Left hindlimb (tissue), 1 donor: Measurements from ENCODE around the gene SPATA24.
"Not testable (repeated sequence)": the region's sequence is repeated elsewhere in the genome, so short reads cannot be mapped to it uniquely, and the experiment has no call there.

Experiments
- DNase-seq: peaks from one replicate; pipeline ENCODE4 v3.0.0-alpha.2; 2018

SPATA24 gene

DNA sequence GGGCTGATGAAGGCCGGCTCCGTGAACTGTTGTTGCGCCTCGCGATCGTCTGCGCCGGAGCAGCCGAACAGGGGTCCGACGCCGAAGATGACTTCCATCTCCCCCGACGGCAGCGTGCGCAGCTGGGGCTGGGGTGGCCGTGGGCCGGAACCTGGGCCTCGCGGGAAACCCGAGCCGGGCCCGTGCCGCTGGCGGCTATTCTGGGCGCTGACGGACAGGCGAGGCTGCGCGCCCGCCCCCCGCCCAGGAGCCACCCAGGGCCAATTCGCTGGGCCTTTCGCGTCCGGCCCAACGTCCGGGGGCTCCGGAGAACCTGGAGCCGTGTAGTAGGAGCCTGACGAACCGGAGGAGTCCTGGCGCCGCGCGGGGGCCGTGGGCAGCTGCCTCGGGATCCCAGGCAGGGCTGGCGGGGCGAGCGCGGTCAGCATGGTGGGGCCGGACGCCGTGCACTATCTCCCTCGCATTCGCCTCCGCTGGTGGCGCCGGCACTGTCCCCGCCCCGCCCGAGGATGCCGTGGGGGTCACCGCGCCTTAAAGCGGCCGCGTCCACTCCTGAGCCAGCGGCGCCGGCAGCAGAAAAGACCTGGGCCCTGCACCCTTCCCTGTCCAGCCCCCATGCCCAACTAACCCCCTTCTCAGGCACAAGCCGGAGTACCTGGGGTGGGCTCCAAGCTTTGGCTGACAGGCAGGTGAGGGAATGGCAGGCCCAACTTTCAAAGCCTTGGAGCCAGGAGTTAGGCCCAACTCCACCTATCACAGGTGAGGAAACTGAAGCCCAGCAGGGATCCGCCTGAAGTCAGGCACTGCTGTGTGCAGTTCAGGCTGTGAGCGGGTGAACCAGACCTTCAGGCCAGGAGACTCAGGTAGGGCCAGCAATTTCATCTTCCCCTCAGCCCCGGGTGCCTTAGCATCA, 9.0 kb downstream of the SPATA24 start, which contains the start of gene PROB1:
Gene PROB1, minus strand, starts transcription at position 451 of the 913 bp plus-strand sequence. Its CDS starts 23 bp downstream, at position 428.
- no peak for DNase-seq

DNA sequence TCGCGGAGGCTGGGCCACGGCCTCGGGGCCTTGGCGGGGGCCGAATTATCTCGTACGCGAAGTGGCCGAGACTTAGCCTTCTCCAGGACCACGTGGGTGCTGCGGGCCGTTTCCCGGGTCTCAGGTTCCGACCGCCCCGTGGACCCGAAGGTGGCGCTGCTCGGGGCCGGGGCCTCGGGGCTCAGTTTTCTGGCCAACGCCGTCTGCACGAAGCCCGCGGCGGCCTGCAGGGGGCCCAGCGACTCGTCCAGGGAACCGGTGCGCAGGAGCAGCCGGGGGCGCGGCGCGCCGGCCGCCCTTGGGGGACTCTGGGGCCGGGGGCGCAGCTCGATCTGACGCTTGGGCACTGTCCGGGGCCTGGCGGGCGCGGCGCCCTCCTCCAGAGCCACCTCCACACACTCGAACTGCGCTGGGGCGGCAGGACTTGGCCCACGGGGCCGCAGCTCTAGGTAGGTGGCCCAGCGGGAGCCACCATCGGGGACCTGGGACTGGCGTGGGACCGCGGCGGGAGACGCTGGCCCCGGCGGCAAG, 9.7 kb downstream of the SPATA24 start:
- no peak for DNase-seq

DNA sequence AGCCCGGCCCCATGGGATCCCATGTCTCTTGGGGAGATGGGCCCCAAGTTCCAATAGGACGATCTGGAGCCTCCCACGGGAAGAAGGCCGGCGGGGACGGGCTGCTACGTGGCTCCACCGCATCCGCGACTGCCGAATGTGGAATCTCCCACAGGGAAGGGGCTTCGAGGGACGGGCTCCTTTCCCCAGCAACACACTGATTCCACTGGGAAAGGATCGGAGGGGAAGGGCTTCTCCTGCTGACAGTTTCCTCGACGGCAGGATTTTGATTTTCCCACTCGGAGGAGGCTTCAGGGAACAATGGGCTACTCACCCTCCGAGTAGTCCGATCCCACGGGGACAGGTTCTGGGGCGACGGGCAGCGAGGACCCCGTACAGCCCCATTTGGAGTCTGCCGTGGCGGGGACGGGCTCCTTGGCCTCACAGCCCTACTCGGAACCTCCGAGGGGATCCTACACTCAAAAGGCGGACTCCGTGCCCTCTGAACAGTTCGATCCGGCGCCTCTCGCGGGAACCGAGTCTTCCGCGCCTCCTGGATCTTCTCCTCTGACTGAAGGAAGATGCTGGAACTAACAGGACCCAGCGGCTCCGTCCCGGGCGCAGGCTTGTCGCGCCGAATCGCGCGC, 10.3 kb downstream of the SPATA24 start:
- no peak for DNase-seq

DNA sequence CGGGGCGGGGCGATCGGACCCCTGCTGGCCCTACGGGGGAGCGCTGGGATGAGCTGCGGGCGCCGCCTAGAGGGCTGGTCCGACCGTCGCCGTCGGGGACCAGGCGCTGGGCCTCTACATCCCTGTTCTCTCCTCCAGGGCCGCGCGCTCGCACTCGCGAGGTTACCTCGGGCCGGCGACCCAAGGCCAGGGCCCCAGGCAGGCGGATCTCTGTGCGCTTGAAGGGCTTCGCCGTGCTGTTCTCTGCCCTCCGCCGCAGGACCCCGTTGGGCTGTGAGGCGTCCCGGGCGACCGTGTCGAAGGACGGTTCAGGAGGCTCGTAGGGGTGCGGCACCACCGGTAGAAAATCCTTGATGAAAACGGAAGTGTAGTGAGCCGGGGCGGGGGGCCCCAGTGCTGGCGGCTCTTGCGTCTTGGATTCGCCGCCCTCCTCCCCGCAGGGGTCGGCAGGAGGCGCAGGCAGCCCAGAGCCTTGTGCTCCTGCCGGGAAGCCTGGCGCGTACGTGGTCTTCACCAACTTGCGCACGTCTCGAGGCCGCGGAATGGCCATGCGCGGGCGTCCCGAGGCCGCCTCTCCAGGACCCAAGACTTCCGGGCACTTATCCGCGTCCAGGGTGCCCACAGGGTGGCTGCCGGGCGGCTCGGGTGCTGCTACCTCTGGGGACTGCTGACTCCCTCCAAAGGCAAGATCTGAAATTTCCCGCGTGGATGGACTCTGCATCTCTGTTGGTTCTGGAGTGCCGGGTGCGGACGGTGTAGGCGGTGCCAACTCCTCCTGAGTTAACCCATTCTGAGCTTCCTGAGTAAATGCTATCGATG, 11.0 kb downstream of the SPATA24 start:
- DNase-seq, result peak; percentile 73

DNA sequence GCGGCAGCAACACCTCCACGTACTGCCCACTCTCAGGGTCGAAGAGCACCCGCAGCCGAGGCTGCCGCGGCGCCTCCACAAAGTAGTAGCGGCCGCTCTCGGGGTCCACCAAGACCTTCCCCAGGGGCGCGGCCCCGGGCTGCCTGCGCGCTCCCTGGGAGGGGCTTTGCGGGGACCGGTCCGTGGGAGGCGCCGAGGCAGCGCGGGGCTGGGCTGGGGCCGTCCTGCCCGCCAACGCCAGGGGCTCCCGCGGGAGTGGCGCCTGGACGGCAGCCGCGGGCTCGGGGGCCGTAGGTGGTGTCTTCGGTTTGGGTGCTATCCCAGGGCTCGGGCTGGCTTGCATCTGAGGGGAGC, 11.6 kb downstream of the SPATA24 start:
- no peak for DNase-seq

DNA sequence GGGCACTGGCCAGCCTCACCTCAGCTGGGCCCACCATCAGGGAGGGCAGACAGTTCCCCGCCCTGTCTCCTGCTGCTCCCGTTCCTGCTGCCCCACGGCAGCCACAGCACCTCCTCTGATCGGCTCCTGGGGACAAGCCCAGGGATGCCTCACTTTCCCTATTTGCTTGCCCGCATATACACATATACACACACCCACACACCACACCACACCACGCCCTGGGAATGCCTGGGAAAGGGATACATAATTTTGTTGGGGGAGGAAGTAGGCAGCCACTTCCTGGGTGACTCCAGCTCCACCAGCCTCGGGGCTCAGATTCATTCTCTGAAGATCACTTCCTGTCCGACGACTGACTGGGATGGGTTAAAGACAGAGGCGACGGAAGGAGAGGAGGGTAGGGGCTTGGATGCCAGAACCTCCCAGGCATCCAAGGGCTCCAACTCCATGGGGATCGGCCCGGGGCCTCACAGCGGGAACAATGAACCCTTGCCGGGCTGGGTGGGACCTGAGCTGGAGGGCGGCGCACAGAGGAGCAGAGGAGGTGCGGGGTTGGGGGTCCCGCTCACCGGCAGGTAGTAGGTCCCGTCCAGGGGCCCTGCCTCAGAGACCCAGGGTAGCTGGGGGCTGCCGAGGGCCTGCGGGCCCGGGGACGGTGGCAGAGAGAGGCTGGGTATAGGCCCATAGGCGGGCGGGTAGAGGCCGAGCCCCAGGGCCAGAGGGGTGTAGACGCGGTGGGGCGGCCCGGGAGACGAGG, 12.1 kb downstream of the SPATA24 start:
- DNase-seq, result no peak

DNA sequence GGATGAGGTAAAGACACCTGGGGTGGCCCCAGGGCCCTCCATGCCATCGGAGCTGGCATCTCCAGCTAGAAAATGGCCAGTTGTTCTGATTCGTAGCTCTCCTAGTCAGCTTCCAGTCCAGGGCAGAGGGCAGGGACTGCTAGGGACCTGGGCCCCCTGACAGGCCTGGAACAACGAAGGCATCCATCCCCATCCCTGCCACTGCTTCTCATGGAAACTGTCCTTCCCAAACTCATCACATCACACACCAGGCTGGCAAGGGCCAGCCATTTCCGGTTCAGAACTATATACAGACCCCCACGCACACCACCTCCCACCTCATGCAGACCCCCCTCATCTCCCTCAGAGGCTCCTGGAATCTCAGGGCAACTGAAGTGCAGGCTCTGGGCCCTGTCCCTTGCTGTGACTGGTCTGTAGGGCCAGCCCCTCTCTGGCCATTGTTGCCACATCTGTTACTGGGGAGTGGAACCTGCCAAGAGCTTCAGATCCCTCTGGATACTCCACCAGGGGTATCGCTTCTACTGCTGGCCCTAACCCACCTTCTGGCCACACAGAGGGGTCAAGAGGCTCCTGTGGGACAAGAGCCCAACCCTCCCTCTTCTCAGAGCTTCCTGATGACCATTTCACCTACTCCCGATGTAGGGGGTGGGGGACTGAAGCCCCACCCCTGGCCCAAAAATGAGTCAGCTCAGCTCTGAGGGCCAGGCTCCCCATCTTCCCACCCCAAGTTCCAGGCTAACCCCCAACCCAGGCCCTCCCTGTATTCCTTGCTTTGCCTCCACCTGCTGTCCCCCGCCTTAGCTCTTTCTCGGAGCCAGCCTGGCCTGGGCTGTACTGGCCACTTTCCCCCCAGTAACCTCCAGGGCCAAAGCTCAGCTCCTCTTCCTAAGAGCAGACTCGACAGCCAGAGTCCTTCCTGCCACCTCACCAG, 13.0 kb downstream of the SPATA24 start:
- DNase-seq, result no peak

DNA sequence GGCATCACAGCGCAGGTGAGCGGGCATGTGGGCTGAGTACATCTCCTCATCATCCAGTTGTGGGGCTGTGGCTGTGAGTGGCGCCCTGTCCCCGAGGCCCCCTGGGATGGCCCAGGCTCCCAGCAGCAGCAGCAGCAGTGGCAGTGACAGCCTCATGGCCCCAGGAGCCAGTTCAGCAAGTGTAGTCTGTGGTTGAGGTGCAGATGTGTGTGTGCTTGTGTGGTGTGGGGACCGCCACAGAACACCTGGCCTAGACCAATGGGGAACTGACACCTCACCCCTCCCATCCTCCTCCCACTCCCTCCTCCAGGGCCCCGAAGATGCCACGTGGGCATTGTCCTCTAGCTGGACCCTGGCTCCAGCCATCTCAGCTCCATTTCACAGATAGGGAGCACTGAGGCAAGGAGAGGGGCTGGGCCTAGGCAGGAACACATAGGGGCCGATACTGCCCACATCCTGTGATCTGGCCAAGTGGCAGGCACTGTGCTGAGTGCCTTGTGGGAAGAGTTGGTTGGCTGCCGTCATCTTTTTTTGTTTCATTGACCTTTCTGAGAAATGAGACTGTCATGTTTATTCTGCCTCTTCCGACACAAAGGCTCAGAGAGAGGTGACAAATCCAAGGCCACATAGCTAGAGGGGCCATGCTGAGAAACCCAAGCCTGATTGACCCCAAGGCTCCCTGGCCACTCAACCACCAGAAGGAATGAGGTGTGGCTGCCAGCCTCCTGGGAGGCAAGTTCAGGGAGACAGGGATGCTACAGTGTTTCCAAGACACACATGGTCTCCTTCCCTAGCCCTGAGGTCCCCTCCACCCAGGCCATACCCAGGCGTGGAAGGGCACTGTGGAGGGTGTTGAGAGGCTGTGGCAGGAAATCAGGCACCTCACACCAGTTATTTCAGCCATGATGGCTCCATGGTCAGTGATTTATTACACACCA, 13.9 kb downstream of the SPATA24 start, which contains the start of gene MZB1:
Gene MZB1, minus strand, starts transcription at position 213 of the 938 bp plus-strand sequence. Its CDS starts 57 bp downstream, at position 156.
- DNase-seq, result no peak

DNA sequence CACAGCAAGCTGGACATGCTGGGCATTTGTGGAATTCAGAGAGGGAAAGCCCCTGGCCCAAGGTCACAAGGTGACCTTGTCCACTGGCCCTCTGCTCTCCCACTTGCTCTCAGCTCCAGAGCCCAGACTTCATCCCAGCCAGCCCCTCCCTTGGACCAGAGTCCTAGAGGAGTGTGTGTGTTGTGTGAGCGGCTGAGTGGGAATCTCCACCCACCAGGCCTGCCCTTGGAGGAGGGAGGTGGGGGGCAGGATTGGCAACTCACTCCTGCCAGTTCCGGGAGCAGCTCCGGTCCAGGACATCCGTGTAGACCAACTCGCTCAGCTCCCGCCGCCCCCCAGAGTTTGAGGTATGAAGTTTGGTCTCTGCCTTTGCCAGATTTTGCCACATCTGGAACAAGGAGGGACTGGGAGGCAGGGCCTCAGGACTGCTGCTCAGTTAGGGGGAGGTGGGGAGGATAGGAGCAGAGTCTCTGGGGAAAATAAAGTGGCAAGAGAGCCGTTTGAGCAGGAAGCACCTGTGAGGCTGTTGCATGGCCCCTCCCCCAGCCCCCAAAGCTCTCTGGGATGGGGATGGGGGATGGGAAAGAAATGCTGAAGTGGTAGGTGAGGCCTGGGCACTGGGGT, 15.6 kb downstream of the SPATA24 start:
- no peak for DNase-seq

DNA sequence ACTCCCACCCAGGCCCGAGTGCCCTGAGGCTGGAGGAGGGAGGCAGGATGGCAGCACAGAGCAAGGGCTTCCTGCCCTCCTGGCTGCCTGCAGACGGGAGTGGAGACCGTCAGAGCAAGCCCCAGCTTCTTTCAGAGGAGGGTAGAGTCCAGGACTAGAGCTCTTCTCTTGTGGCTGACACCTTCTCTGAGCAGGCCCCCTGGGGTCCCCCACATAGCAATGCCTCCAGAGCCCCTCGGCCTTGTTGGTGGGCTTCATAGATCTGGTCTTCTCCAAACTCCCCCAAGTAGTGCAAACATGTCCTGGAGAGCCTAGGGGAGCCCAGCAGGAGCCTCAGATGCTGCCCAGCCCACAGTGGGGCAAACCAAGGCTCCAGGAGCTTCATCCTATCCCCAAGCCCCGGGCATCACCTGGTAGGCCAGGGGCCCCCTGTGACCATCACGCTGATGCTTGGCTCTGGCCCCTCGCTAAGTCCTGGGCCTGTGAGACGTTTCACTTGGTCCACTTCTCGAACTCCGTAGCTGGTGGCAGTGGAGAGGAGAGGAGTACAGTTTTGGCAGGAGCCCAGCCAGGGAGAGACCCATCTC, 16.2 kb downstream of the SPATA24 start:
- no peak for DNase-seq

DNA sequence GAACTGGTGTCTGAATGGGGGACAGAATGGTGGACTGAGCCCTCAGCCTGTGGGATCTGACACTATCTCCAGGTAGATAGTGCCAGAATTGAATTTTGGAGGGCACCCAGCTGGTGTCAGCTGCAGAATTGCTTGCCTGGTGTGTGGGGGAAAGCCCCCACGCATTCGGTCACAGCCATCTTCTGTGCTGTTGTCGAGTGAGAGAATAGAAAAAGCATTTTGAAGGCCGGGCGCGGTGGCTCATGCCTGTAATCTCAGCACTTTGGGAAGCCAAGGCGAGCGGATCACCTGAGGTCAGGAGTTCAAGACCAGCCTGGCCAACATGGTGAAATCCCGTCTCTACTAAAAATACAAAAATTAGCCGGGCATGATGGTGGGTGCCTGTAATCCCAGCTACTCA, 16.9 kb downstream of the SPATA24 start:
- DNase-seq, result not testable (repeated sequence)

DNA sequence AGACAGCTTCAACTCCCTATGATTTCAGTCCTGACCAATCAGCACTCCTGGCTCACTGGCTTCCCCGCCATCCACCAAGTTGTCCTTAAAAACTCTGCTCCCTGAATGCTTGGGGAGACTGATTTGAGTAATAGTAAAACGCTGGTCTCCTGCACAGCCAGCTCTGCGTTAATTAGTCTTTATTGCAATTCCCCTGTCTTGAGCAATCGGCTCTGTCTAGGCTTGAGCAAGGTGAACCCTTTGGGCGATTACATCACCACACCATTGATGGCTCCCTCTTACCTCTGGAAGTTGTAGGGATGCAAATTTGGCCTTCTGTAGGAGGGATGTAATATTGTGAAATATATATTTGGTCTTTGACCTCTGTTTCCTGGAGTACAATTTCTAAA, 17.8 kb downstream of the SPATA24 start:
- no peak for DNase-seq

DNA sequence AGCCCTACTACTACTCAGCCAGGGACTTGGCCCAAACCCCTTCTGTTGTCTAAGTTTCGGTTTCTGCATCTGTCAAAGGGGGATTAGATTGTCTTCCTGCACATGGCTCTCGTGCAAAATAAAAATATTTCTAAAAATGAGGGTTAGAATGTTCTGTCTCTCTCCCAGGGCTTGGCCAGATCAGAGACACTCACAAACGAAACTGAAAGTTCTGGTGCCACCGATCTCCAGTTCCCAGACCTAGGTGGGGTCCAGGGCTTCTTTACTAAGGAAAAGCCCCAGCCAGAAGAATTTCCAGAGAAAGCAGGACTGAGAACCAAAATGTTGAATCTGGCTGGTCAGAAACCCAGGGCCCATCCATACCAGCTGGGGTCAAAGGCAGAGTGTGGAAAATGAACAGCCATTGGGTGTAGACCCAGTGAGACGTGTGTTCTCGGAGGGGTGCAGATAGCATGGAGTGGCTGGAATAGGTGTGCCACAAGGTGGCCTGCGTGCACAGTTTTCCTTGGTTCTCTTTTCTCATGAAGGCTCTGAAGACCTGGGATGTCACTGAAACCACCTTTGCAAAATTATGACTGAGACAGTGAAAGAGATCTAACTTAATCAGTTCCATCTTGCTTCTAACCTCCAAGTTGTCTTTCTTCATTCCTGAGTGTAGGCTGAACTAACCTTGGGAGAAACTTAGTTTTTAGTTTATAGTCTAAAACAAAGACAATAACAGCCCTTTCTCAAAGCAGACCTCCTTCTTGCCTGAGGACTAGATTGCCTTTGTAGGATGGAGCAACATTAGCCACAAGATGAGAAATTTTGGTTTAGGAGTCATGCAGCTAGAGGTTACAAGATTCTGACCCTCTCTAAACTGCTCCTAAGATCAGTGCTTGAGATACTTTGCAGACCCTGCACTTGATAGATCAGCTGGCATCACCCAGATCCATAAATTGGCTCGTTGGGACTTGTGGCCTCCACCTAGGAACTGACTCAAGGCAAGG, 18.5 kb downstream of the SPATA24 start:
- no peak for DNase-seq

DNA sequence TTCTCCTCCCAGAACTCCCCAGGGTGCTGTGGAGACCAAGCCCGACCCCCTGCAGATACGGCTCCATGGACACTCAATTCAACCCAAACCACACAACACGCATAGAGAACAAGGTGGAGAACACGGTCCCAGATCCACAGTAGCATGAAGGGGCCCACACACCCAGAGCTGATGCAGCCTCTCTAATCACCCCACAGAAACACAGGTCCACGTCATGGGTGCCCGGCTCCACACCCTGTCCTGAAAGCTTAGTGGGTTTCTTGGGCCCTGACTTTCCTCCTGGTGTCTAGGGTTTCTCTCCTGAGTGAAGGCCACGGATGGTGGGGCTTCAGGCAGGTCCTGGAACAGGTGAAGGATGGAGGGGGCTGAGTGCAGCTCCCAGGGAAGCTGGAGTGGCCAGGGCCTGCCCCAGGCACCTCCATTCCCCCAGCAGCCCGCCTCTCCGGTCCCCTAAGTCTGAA, 19.3 kb downstream of the SPATA24 start:
- no peak for DNase-seq

DNA sequence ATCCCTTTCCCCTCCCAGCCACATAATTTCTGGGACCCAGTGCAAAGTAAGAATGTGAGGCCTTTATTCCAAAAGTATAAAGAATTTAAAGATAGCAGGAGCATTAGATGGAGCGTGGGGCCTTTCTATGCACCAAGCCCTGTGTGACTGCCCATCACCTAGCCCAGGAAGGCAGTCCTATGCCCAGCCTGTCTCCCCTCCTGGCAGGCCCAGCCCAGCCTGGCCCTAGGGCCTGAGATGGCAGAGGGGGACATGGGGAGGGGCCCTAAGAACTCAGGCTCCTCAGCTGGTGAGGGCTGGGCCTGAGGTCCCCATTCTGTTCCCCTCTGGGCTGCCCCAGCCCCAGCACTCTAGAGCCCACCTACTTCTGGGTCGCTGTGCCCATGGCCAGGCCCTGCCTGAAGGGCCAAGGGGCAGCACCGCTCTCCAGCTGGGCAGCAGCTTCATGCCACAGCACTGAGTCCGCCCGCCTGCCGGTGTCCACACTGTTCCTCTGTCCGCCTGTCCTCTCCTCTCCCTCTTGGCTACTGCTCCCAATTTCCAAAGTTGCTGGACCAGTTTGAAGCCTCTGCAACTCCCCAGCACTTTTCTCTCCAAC, 19.8 kb downstream of the SPATA24 start:
- no peak for DNase-seq

DNA sequence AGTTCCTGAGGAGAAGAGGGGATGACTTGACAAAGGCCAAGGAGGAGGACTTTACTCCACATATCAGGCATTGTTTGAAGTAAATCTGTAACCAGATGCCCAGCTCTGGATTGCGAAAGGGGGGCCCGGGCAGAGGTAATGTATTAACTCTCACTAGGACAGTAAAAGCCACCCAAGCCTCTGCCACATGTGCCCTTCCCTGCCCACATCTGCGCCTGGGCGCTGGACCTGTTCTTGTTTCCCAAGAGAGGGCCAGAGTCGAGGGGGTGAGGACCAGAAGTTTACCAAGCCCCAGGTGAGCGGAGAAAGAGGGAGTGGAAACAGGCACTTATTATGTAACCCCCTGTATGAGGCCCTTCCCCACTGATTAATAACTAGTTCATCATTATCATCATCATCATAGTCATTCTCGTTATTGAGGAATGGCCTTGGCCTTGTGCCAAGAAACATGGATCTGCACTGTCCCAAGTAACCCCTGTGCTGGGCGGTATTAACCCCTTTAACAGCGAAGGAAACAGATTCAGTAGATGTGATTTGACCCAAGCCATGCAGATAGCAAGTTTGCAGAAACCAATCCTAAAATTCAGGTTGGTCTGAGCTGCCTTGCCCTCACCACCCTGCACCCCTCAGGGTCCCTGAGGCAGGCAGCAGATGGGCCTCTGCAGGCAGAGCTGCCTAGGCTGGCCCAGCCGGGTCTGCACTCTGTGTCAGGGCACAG, 20.5 kb downstream of the SPATA24 start, which contains the start of gene SLC23A1:
Gene SLC23A1, minus strand, starts transcription at position 23 of the 718 bp plus-strand sequence. CDS start 44 bp downstream, outside the sequence.
- no peak for DNase-seq
